IMR-90 (cell line): Measurements from ENCODE around the gene CNOT6. TPM values are rescaled to one million over a fixed set of nuclear protein-coding genes. Genes with fewer than 3 reads are reported as not detected.
A peak's percentile ranks its signal among the peaks of the same experiment; 100 is the strongest.
"Not testable (repeated sequence)": the region's sequence is repeated elsewhere in the genome, so short reads cannot be mapped to it uniquely, and the experiment has no call there.

Experiments used
- ATAC-seq: fragments of 200-7000 bp; cut with Tn5 transposase; 2 replicates; pipeline ENCODE4 v1.9.1; 2020; ENCODE audit warnings: low read depth, mild to moderate bottlenecking, moderate library complexity
- BruUV-seq: library from RNA; stranded (reverse); fragments of 400-500 nt; replicated peaks from 2 replicates; lab custom pipeline; 2021; lab: Mats Ljungman, UMichigan
- CTCF ChIA-PET: fragments of 300-600 bp; formaldehyde crosslinking; extraction: SDS; loops from one replicate; lab custom pipeline; 2021; ENCODE audit warnings: antibody characterized with exemption; lab: Yijun Ruan, JAX
- POLR2A ChIA-PET: fragments of 300-600 bp; sonication (Branson Sonifier 250); formaldehyde crosslinking; loops from one replicate; lab custom pipeline; 2022; ENCODE audit warnings: antibody characterized with exemption; ENCODE audit not compliant: unreplicated experiment; lab: Charles Lee
- DNase-seq: peaks from one replicate; pipeline ENCODE4 v3.0.0; 2013
- H2AFZ ChIP-seq: replicated peaks from 2 replicates; pipeline ENCODE3; 2013; ENCODE audit warnings: low read length, mild to moderate bottlenecking; ENCODE audit not compliant: poor library complexity
- H2AK5ac ChIP-seq: 2 replicates; pipeline ENCODE4 v1.6.1; 2013; ENCODE audit warnings: low read depth, low read length, inconsistent platforms
- H2AK9ac ChIP-seq: replicated peaks from 2 replicates; pipeline ENCODE3; 2013; ENCODE audit warnings: mild to moderate bottlenecking, low read depth, low read length, moderate library complexity; ENCODE audit not compliant: poor library complexity
- H2BK120ac ChIP-seq: 2 replicates; pipeline ENCODE4 v1.6.1; 2013; ENCODE audit warnings: low read depth, low read length, inconsistent platforms
- H2BK15ac ChIP-seq: 3 replicates; pipeline ENCODE4 v1.6.1; 2013; ENCODE audit warnings: low read depth, low read length, inconsistent platforms
- H2BK20ac ChIP-seq: 2 replicates; pipeline ENCODE4 v1.6.1; 2013; ENCODE audit warnings: low read depth, mild to moderate bottlenecking, inconsistent platforms, low read length, moderate library complexity
- H2BK5ac ChIP-seq: 2 replicates; pipeline ENCODE4 v1.6.1; 2013; ENCODE audit warnings: mild to moderate bottlenecking, low read depth, low read length, inconsistent platforms; ENCODE audit not compliant: poor library complexity, severe bottlenecking
- H3K14ac ChIP-seq: replicated peaks from 2 replicates; pipeline ENCODE4 v1.6.1; 2013; ENCODE audit warnings: low read depth, low read length, inconsistent platforms
- H3K18ac ChIP-seq: 2 replicates; pipeline ENCODE4 v1.6.1; 2013; ENCODE audit warnings: low read depth, low read length, control low read depth
- H3K23ac ChIP-seq: 2 replicates; pipeline ENCODE4 v1.6.1; 2013; ENCODE audit warnings: low read depth, low read length, inconsistent platforms
- H3K27ac ChIP-seq: 2 replicates; pipeline ENCODE4 v1.5.1; 2013; ENCODE audit warnings: mild to moderate bottlenecking, control low read depth, low read length; ENCODE audit not compliant: insufficient read depth
- H3K27me3 ChIP-seq: 2 replicates; pipeline ENCODE4 v1.6.1; 2013; ENCODE audit warnings: low read length; ENCODE audit not compliant: control insufficient read depth, insufficient read depth
- H3K36me3 ChIP-seq: 2 replicates; pipeline ENCODE4 v1.6.1; 2013; ENCODE audit warnings: low read length, mixed read lengths; ENCODE audit not compliant: control insufficient read depth, insufficient read depth
- H3K4ac ChIP-seq: 2 replicates; pipeline ENCODE4 v1.6.1; 2013; ENCODE audit warnings: low read depth, low read length, inconsistent platforms
- H3K4me1 ChIP-seq: 2 replicates; pipeline ENCODE4 v1.6.1; 2013; ENCODE audit warnings: low read length, mixed read lengths; ENCODE audit not compliant: control insufficient read depth, insufficient read depth
- H3K4me2 ChIP-seq: 2 replicates; pipeline ENCODE4 v1.6.1; 2013; ENCODE audit warnings: low read depth, mild to moderate bottlenecking, control low read depth, low read length, moderate library complexity
- H3K4me3 ChIP-seq: 2 replicates; pipeline ENCODE4 v1.5.1; 2013; ENCODE audit warnings: low read depth, mild to moderate bottlenecking, control low read depth, low read length, moderate library complexity; ENCODE audit not compliant: insufficient read depth
- H3K56ac ChIP-seq: 2 replicates; pipeline ENCODE4 v1.6.1; 2013; ENCODE audit warnings: low read length, inconsistent platforms; ENCODE audit not compliant: insufficient read depth; ENCODE audit errors: extremely low read depth
- H3K79me1 ChIP-seq, 2 experiments: 2 replicates each; pipeline ENCODE4 v1.6.1; 2013; ENCODE audit warnings: low read length in 2 of 2, inconsistent platforms in 1 of 2, low read depth in 1 of 2
- H3K9ac ChIP-seq: 2 replicates; pipeline ENCODE4 v1.6.1; 2013; ENCODE audit warnings: low read depth, low read length, control low read depth
- H3K9me1 ChIP-seq: 2 replicates; pipeline ENCODE4 v1.6.1; 2013; ENCODE audit warnings: low read length, inconsistent platforms; ENCODE audit not compliant: insufficient read depth
- H3K9me3 ChIP-seq: 2 replicates; pipeline ENCODE4 v1.6.1; 2013; ENCODE audit warnings: low read length; ENCODE audit not compliant: control insufficient read depth, insufficient read depth
- H4K20me1 ChIP-seq: 2 replicates; pipeline ENCODE4 v1.6.1; 2013; ENCODE audit warnings: low read length, inconsistent platforms; ENCODE audit not compliant: insufficient read depth
- H4K5ac ChIP-seq: 2 replicates; pipeline ENCODE4 v1.6.1; 2013; ENCODE audit warnings: mild to moderate bottlenecking, low read depth, low read length, control low read depth
- H4K8ac ChIP-seq, 2 experiments: 2 replicates each; pipeline ENCODE4 v1.6.1; 2013; ENCODE audit warnings: low read depth in 2 of 2, low read length in 2 of 2, control low read depth in 1 of 2, inconsistent platforms in 1 of 2
- H4K91ac ChIP-seq: 2 replicates; pipeline ENCODE4 v1.6.1; 2013; ENCODE audit warnings: low read depth, low read length, inconsistent platforms; ENCODE audit not compliant: insufficient read depth
- FOS ChIP-seq: fragments of 150-350 bp; IDR thresholded peaks from 2 replicates; pipeline ENCODE4 v1.6.1; 2016; ENCODE audit warnings: low read depth, low read length
- MAFK ChIP-seq: IDR thresholded peaks from 2 replicates; pipeline ENCODE4 v1.6.1; 2012; ENCODE audit warnings: low read depth, low read length, improper control_type of control experiment
- NFE2L2 ChIP-seq: fragments of 150-350 bp; IDR thresholded peaks from 2 replicates; pipeline ENCODE4 v1.6.1; 2016; ENCODE audit warnings: low read depth, mild to moderate bottlenecking, low read length
- POLR2A ChIP-seq: IDR thresholded peaks from 2 replicates; pipeline ENCODE4 v1.6.1; 2012; ENCODE audit warnings: mild to moderate bottlenecking, low read depth, low read length
- RAD21 ChIP-seq: IDR thresholded peaks from 2 replicates; pipeline ENCODE4 v1.6.1; 2012; ENCODE audit warnings: low read length, improper control_type of control experiment
- RFX5 ChIP-seq: IDR thresholded peaks from 2 replicates; pipeline ENCODE4 v1.8.0; 2012; ENCODE audit warnings: low read depth, mild to moderate bottlenecking, low read length, moderate library complexity
- WGBS, 2 experiments: methylation state at CpG; one replicate each; pipeline versions ENCODE4 v1.1.5 to v1.1.7; 2013; ENCODE audit warnings: missing lambda C conversion rate in 2 of 2; ENCODE audit not compliant: insufficient read length in 1 of 2; ENCODE audit errors: extremely low coverage in 2 of 2; 5-methylcytosine and 5-hydroxymethylcytosine counted together
- dilution Hi-C: fragments of 300-500 bp; cut with HindIII; formaldehyde crosslinking; loops from one replicate; pipeline ENCODE4 v1.14.3; 2018; ENCODE audit warnings: low sequenced_read_pairs; ENCODE audit not compliant: unreplicated experiment
- in situ Hi-C: fragments of 300-500 bp; cut with MboI; formaldehyde crosslinking; loops from 3 replicates; pipeline ENCODE4 v1.14.3; 2019; ENCODE audit warnings: low sequenced_read_pairs, inconsistent platforms, mixed read lengths
- intact Hi-C: fragments of 100-400 bp; cut with micrococcal nuclease; formaldehyde crosslinking; loops from 2 replicates; pipeline ENCODE4 v1.10.0; 2022
- polyA plus RNA-seq, 3 experiments: library from polyadenylated mRNA; depleted of rRNA; stranded (reverse); fragments of >200 nt; gene quantifications; 2 replicates each; pipeline ENCODE4 v1.2.3, GENCODE V29; 2012; ENCODE audit warnings: low replicate concordance in 1 of 3
- total RNA-seq: library from RNA; depleted of rRNA; stranded (reverse); fragments of >200 nt; gene quantifications from 2 replicates; pipeline ENCODE4 v1.2.3, GENCODE V29; 2012

The CNOT6 gene
- total and polyA plus RNA-seq, 2 of the 4 experiments (the other 2 are of a cell fraction): 9.7 to 10.8 TPM

DNA sequence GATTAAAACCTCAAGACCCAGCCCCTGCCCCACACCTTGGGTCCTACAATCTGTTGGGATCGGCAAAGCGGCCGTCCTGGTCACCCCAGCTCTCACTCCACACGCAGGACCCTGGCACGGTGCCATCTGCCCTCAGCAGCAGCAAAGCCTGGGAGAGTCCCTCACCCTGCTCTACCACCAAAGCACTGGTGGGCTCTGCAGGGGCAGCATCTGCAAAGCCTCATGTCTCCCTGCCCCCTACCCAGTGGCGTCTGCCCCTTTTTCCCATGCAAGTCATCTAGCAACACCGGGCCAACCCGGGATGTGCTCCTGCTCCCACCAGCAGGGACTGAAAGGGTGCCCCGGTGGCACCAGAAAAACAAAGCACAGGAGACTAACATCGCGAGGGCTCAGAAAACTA lies 19.6 kb upstream of the CNOT6 start:
- TF ChIP-seq RAD21 (no peak), RFX5 (no peak), NFE2L2 (no peak), MAFK (no peak), FOS (no peak), POLR2A (no peak)
- Histone ChIP-seq H3K9me3 (no peaks in the 10 kb centered on the region), H2BK120ac (no peak overlapping the region), H3K36me3 (no peaks in the 10 kb centered on the region), H3K9me1 (no peaks in the 10 kb centered on the region), H3K56ac (no peak overlapping the region), H3K4me3 (no peak overlapping the region), H2BK20ac (no peak overlapping the region), H3K79me1 (no peaks in the 10 kb centered on the region), H4K5ac (no peak overlapping the region), H4K20me1 (no peaks in the 10 kb centered on the region), H3K18ac (no peak overlapping the region), H3K4ac (no peak overlapping the region), H3K23ac (no peak overlapping the region), H3K27ac (no peak overlapping the region), H4K8ac (no peak overlapping the region), H2AK5ac (no peak overlapping the region), H2AFZ (peak overlapping the region; percentile 58), H2AK9ac (no peak overlapping the region), H3K14ac (no peak overlapping the region), H2BK15ac (no peak overlapping the region), H2BK5ac (no peak overlapping the region), H3K9ac (no peak overlapping the region), H3K4me2 (no peak overlapping the region), H3K27me3 (peaks cover 9% of the 10 kb centered on the region), H4K91ac (no peak overlapping the region), H3K4me1 (no peaks in the 10 kb centered on the region)
- DNase-seq (no peak), ATAC-seq (no peak)
- ChIA-PET POLR2A (no interaction called here), CTCF (interaction anchor here (0.6 to 1.2 kb wide), 3 partner anchors 83 to 181 kb away, joined by 3 read pairs; no protein-coding TSS in a partner anchor)
- in situ Hi-C loops: loop anchor here (5.0 to 25.0 kb wide), 2 partner anchors 182 to 337 kb away; partner anchors contain the start of gene MAPK9
- 80% methylated on average over 2 of the region's 11 CpGs; no CpG with 5 or more reads in 1 of the 2 experiments for WGBS, 2 experiments
- no TSS peak for BruUV-seq
- intact Hi-C loops: loop anchor here (5.0 kb wide), 2 partner anchors 133 to 198 kb away; no protein-coding TSS in a partner anchor
- dilution Hi-C loops: no loop called here

DNA sequence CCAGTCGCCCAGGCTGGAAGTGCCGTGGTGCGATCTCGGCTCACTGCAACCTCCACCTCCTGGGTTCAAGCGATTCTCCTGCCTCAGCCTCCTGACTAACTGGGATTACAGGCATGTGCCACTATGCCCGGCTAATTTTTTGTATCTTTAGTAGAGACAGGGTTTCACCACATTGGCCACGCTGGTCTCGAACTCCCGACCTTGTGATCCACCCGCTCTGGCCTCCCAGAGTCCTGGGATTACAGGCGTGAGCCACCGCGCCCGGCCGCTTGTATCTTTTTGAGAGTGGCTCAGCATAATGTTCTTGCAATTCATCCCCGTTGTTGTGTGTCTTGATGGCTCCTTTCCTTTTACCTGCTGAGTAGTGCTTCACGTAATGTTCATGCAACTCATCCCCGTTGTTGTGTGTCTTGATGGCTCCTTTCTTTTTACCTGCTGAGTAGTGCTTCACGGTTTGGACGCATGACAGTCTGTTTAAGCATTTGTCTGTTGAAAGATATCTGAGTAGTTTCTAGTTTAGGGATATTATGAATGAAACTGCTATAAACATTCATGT lies 18.1 kb upstream of the CNOT6 start:
- BruUV-seq, H3K4me2 ChIP-seq, H3K18ac ChIP-seq, H4K5ac ChIP-seq, dilution Hi-C loops, H4K20me1 ChIP-seq, ATAC-seq, CTCF ChIA-PET, H3K79me1 ChIP-seq, H3K23ac ChIP-seq, H2AK9ac ChIP-seq, H3K36me3 ChIP-seq, H3K56ac ChIP-seq, H2BK120ac ChIP-seq, H3K9me1 ChIP-seq, intact Hi-C loops, H3K14ac ChIP-seq, H4K8ac ChIP-seq, H2AK5ac ChIP-seq, H2BK15ac ChIP-seq, H3K9me3 ChIP-seq, H3K9ac ChIP-seq, H2AFZ ChIP-seq, H3K4ac ChIP-seq, H3K27ac ChIP-seq, in situ Hi-C loops, H3K27me3 ChIP-seq, H4K91ac ChIP-seq, POLR2A ChIA-PET, H3K4me3 ChIP-seq, H2BK5ac ChIP-seq, H3K4me1 ChIP-seq, H2BK20ac ChIP-seq, DNase-seq: not testable (repeated sequence)
- WGBS, 2 experiments: 94% methylated on average over 7 of the region's 20 CpGs; no CpG with 5 or more reads in 1 of the 2 experiments
